ENCODE measurements around the gene XAF1.
A peak's percentile ranks its signal among the peaks of the same experiment; 100 is the strongest.
"Not testable (repeated sequence)": the region's sequence is repeated elsewhere in the genome, so short reads cannot be mapped to it uniquely, and the experiment has no call there.

The XAF1 gene

DNA sequence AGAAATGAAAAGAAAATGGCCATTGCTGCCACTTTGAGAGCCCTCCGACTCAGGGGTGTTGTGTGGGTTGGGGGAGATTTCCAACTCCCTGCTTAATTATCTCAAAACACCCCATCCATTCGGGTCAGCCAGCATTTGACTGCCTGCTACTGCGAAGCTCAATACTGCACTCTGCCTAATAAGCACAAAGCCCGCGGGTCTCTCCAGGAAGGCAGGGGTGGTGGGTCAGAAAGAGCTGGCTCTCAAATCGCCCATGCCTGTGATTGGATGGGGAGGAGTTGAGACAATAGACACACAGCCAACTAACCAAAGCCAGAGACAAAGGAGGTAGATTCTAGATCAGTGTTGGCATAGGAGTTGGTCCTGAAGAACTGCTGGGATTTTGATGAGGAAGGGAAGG lies 2.3 kb upstream of the XAF1 start:
- no peak for DNase-seq (ENCODE audit: low spot score)

DNA sequence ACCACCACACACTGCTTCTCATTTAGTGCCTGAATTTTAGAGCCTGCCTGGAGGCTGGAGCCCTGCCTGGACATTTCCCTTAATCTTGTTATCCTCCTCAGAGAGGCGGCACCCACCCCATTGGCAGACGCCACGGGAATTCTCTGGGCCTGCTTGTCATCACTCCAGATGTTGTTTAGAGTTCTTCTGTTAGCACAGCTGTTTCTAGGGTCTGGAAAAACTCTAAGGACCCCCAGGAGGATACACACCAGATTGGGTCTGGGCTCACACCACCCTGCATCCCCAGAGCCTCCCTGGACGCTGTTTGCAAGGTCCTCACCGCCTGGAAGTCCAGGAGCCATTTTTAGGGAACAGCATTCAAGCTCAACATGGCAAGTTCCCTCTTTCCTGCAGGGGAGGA lies 565 bp upstream of the XAF1 start:
- no peak for DNase-seq (ENCODE audit: low spot score)

- DNase-seq (ENCODE audit: low spot score), result no peak
Observed at GRCh38 chr17:6756425-6757031, 682 bp downstream of the XAF1 start.

DNA sequence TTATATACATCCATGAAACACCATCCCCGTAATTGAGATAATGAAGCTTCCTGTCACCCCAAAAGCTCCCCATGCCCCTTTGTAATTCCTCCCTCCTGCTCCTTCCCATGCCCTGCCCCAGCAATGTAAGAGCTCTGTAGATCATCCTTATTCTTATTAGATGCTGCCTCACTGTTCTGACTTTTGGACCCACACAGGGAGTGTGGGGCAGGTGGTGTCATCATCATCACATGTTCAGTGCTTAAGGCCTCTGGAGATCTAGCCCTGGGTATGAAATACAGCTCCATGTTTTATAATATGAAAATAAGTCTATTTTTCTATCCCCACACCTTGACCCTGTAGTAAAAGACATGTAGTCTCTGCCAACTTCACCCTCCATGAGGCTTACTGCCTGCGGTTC lies 1.9 kb downstream of the XAF1 start:
- DNase-seq (ENCODE audit: low spot score), result no peak

GRCh38 chr17:6761779-6762178 lies 5.9 kb downstream of the XAF1 start:
- DNase-seq (ENCODE audit: low spot score), result peak; percentile 45

DNA sequence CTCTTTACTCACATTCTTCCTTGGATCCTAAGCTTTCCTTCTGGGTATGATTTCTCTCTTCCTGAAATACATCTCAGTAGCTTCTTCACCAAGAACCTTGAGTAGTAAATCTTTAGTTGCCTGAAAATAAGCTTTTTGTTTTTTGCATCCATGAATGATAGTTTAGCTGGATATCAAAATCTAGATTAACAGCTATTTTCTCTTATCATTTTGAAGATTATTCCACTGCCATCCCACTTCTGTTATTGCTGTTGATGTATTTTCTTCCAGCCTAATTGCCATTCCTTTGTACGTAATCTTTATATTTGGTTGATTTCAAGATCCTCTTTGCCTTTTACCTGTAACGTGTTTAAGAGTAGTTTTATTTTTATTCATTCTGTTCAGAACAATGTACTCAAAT lies 12.6 kb downstream of the XAF1 start:
- no peak for DNase-seq (ENCODE audit: low spot score)

DNA sequence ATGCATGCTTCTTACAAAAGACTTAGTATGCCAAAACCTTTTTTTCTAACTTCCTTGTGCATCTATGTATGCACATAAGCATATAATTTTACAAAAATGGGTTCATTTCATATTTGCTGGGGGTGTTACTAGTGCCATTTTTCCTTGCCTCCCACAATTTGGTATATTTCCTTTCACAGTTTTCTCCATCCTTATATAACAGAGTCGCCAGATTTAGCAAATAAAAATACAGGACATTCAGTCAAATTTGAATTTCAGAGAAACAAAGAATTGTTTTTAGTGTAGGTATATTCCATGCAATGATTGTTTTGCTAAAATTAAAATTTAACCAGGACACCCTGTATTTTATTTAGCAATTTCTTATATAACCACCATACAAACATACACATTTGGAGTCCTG lies 16.2 kb downstream of the XAF1 start:
- no peak for DNase-seq (ENCODE audit: low spot score)

DNA sequence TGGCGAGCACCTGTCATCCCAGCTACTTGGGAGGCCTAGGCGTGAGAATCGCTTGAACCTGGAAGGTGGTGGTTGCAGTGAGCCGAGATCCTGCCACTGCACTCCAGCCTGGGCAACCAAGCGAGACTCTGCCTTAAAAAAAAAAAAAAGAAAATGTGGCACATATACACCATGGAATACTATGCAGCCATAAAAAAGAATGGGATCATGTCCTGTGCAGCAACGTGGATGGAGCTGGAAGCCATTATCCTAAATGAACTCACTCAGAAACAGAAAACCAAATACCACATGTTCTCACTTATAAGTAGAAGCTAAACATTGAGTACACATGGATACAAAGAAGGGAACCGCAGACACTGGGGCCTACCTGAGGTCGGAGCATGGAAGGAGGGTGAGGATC lies 19.1 kb downstream of the XAF1 start:
- DNase-seq (ENCODE audit: low spot score), result not testable (repeated sequence)

- DNase-seq (ENCODE audit: low spot score), result no peak
Observed at GRCh38 chr17:6775871-6776405, 20.1 kb downstream of the XAF1 start, which contains the start of gene FBXO39. FBXO39 (plus strand) TSS chr17:6776215; CDS start chr17:6779869, 3,654 bp downstream.

DNA sequence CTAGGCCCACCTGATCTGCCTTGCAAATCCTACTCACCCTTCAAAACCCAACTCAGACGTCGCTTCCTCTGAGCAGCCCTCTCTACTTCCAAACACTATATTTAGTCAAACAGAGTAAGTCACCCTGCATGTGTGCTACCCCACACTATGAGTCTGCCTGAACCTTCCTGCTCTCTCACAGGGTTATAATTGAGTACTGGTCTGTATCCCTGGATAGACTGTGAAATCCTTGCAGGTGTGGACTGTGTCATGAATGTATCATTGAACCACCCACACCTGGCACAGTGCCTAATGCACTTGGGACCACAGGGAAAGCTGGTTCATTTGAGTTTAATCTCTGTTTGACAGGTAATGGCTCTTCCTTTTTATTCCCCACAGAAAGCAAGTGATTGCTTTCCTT lies 23.6 kb downstream of the XAF1 start:
- DNase-seq (ENCODE audit: low spot score), result no peak

DNA sequence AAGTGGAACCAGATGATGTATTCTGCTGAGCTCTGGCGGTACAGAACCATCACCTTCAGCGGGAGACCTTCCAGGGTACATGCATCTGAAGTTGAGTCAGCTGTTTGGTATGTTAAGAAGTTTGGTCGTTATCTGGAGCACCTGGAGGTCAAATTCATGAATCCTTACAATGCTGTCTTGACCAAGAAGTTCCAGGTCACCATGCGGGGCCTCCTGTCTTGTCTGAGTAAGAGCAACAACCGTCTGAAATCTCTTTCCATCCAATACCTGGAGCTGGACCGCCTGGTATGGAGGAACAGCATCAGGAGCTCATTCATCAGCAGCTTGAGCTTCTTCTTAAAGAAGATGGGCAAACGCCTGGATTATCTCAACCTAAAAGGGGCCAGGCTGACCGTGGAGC lies 24.2 kb downstream of the XAF1 start:
- no peak for DNase-seq (ENCODE audit: low spot score)

DNA sequence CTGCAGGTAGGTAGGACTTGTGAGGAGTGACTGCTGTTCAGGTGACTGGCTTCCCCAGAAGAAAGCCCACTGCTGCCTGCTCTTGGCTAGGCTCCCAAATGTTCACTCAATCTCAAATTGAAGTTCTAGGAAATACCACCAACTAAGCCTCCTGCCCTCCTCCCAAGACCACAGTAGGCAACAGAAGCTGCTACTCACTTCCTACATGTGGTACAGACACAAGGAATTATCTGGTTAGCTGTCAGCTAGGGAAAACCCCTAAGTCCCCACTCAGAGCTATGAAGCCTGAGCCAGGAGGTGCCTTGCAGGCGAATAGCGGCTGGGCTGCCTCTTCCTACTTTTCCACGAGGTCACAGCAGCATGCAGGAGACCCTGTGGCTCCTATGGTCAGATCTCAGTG lies 25.0 kb downstream of the XAF1 start:
- no peak for DNase-seq (ENCODE audit: low spot score)

DNA sequence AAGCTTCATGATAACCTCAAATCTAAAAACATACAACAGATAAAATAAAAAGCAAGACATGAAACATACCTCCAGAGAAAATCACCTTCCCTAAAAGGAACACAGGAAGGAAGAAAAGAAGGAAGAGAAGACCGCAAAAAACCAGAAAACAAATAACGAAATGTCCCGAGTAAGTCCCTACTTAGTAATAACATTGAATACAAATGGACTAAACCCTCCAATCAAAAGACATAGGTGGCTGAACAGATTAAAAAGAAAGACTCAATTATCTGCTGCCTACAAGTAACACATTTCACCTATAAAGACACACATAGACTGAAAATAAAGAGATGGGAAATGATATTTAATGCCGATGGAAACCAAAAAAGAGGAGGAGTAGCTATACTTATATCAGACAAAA lies 26.4 kb downstream of the XAF1 start:
- no peak for DNase-seq (ENCODE audit: low spot score)

DNA sequence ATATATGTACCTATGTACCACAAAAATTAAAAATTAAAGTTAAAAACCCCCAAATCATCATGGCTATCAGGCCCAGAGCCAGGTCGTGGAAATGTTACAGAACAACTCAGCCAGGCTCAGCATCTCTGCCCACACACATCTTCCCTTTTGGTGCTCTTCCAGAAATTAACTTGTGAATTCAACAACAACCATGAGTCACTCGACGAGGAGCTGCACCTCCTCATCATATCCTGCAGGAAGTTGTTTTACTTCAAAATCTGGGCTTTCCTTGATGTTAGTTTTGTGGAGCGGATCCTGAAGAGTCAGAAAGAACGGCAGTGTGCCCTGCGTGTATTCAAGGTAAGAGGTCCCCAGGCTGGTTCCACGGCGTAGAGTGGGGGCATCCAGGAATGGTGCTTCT lies 30.8 kb downstream of the XAF1 start:
- peak; percentile 49 for DNase-seq (ENCODE audit: low spot score)

DNA sequence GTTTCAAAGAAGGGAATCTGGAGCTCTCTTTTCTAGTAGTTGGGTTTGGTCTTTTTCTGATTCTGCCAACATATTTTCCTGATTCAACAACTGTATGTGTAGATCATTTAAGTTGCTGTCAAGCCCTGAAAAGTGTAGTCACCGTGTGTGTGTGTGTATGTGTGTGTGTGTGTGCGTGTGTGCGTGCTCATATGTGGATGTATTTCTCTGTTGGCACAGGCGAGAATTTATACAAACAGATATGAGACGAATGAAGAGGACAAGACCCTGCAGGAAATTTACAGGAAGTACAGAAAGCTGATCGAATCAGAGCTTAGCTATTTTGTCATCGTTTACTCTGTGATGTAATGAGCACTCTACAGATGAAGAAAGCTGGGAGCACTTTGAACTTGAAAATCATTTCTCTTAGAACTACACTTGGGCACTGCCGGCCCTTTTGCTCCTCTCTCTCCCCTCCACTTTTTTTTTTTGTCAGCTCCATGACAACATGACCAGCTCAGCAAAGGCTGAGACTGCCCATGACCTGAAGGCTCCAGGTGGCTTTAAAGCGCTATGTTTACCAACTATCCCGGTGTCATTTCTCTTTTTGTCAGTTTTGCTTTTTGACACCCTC lies 31.3 kb downstream of the XAF1 start:
- DNase-seq (ENCODE audit: low spot score), result no peak

- no peak for DNase-seq (ENCODE audit: low spot score)
Observed at GRCh38 chr17:6789146-6789545, 33.3 kb downstream of the XAF1 start.

DNA sequence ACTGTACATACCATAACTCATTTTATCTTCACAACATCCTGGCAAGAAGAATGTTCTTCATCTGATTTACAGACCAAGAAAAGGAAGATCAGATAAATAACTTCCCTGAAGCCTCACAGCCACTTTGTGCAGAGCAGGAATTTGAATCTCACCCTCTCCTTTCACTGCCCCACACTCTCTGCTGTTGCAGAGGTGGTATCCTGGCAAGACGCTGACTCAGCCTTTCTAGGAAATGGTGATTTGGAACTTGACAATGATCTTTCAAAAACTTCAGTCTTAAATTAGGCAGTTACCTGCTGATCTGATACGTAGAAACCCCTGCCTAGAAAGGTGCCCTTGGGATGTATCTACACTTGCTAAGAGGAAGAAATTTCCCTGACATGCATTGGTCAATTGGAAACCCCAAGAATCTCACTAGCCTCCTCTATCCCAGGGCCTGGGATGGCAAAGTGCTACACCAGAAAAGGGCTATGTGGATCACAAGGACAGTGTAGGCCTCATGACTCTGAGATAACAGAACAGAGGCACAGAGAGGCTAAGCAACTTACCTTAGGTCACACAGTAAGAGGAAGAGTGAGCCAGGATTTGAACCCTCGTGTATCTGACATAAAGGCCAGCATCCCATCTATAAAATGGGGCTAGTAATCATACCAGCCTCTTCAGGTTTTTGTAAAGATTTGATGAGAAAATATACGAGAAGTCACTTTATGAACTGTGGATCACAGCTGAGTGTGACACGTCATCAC lies 38.1 kb downstream of the XAF1 start:
- no peak for DNase-seq (ENCODE audit: low spot score)

- no peak for DNase-seq (ENCODE audit: low spot score)
Observed at GRCh38 chr17:6796017-6796886, 40.4 kb downstream of the XAF1 start.

DNA sequence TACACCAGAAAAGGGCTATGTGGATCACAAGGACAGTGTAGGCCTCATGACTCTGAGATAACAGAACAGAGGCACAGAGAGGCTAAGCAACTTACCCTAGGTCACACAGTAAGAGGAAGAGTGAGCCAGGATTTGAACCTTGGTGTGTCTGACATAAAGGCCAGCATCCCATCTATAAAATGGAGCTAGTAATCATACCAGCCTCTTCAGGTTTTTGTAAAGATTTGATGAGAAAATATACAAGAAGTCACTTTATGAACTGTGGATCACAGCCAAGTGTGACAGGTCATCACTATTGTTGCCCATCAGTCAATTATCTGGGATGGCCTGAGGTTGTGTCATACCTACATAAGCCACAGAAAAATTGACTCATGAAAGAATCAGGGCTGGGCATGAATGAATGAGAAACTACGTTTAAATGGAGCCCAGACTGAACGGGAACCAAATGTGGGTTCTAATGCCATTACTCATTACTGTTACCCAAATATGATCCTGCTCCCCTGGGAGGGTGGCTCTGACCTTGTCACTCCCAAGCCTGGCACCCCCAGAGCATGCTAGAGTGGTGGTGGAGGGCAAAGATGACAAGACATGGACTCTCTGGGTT lies 41.1 kb downstream of the XAF1 start:
- no peak for DNase-seq (ENCODE audit: low spot score)

DNA sequence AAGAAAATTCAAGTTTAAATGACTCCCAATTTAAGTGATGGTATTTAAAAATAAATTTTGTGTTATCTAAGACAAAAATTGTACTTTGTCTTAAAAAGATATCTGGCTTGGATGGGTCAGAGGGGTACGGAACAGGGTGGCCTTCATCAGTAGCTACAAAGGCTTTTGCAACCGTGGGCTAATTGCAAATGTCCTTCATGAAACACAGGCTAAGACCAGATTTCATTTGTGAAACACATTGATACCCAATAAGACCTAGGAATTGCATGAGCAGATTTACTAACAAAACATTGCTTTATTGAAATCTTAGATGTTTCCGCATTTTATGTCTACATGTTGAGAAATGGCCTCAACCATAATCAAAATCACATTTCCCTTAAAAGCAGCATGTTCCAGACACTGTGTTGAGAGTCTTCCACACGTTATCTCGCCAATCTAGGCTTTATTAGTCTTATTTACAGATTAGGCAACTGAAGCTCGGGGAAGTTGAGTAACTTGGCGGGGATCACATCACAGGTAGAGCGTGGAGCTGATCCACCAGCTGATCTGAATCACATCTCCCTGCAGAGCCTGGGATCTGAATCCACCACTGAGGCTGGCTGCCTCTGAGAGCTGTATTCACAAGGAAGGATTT lies 42.0 kb downstream of the XAF1 start:
- no peak for DNase-seq (ENCODE audit: low spot score)

DNA sequence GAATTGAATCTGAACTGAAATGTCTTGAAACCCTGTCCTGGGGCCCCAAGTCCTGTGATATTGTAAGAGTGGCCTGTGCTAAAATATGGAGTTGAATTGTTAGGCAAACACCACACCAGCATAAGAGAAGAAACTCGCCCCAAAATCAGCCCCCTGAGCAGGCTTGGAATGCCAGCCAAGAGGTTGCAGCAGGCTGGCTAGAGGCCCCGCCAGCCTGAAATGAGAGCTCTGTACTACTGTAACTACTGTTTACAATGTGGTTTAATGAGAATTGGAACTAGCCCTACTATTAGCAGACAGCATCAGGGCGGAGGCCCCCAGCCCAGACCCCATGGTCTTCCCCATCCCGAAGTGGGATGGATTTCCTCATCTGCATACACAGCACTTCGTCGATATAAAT lies 43.9 kb downstream of the XAF1 start:
- DNase-seq (ENCODE audit: low spot score), result no peak
